Effector memory CD4-positive, alpha-beta T cell (primary cell): ENCODE data around the gene SLC18B1.
"Not testable (repeated sequence)": the region's sequence is repeated elsewhere in the genome, so short reads cannot be mapped to it uniquely, and the experiment has no call there.

ENCODE experiments used
- DNase-seq, 3 donors: peaks; one replicate each; pipeline ENCODE4 v3.0.0-alpha.2; 2020
- H3K27ac ChIP-seq: 2 replicates; pipeline ENCODE4 v1.7.0; 2013; ENCODE audit warnings: mild to moderate bottlenecking, low read length, moderate library complexity; ENCODE audit not compliant: insufficient read depth, poor library complexity, severe bottlenecking
- H3K27me3 ChIP-seq: replicated peaks from 2 replicates; pipeline ENCODE4 v1.7.0; 2013; ENCODE audit warnings: mild to moderate bottlenecking, low read length; ENCODE audit not compliant: insufficient read depth, control insufficient read depth, poor library complexity, severe bottlenecking
- H3K36me3 ChIP-seq: 2 replicates; pipeline ENCODE4 v1.7.0; 2013; ENCODE audit warnings: mild to moderate bottlenecking, low read length, moderate library complexity; ENCODE audit not compliant: control insufficient read depth, insufficient read depth
- H3K4me1 ChIP-seq: 2 replicates; pipeline ENCODE4 v1.7.0; 2013; ENCODE audit warnings: low read length, mild to moderate bottlenecking; ENCODE audit not compliant: control insufficient read depth, insufficient read depth, poor library complexity, severe bottlenecking
- H3K4me3 ChIP-seq: 2 replicates; pipeline ENCODE4 v1.7.0; 2013; ENCODE audit warnings: low read length, low read depth, mild to moderate bottlenecking; ENCODE audit not compliant: insufficient read depth, poor library complexity, severe bottlenecking
- H3K9me3 ChIP-seq: 2 replicates; pipeline ENCODE4 v1.7.0; 2013; ENCODE audit warnings: mild to moderate bottlenecking, low read length, moderate library complexity; ENCODE audit not compliant: control insufficient read depth

Gene SLC18B1

GRCh38 chr6:132800656-132801055, 2.2 kb upstream of the SLC18B1 start:
- H3K9me3 ChIP-seq, result no peaks in the 10 kb centered on the region
- H3K27me3 ChIP-seq, result no peaks in the 10 kb centered on the region
- H3K27ac ChIP-seq, result no peak overlapping the region
- H3K4me1 ChIP-seq, result no peaks in the 10 kb centered on the region
- H3K4me3 ChIP-seq, result no peak overlapping the region
- H3K36me3 ChIP-seq, result no peaks in the 10 kb centered on the region
- DNase-seq, result no peak

GRCh38 chr6:132798869-132799538, 567 bp upstream of the SLC18B1 start:
- Histone ChIP-seq H3K4me1 (no peaks in the 10 kb centered on the region), H3K27ac (peak overlapping the region; percentile 60), H3K9me3 (no peaks in the 10 kb centered on the region), H3K27me3 (no peaks in the 10 kb centered on the region), H3K36me3 (peaks cover 7% of the 10 kb centered on the region), H3K4me3 (no peak overlapping the region)
- peak; percentile 40 to 59 (median 55) for DNase-seq

GRCh38 chr6:132795461-132795860, 3.0 kb downstream of the SLC18B1 start:
- no peaks in the 10 kb centered on the region for H3K27me3 ChIP-seq
- no peak overlapping the region for H3K4me3 ChIP-seq
- peaks cover 9% of the 10 kb centered on the region for H3K36me3 ChIP-seq
- no peak overlapping the region for H3K27ac ChIP-seq
- DNase-seq, result no peak
- H3K4me1 ChIP-seq, result no peaks in the 10 kb centered on the region
- no peaks in the 10 kb centered on the region for H3K9me3 ChIP-seq

GRCh38 chr6:132792510-132792909, 5.9 kb downstream of the SLC18B1 start:
- no peaks in the 10 kb centered on the region for H3K4me1 ChIP-seq
- peaks cover 21% of the 10 kb centered on the region for H3K36me3 ChIP-seq

GRCh38 chr6:132790450-132790849, 8.0 kb downstream of the SLC18B1 start:
- DNase-seq, result no peak
- Histone ChIP-seq H3K27me3 (no peaks in the 10 kb centered on the region), H3K36me3 (peaks cover 21% of the 10 kb centered on the region), H3K9me3 (no peaks in the 10 kb centered on the region), H3K27ac (no peak overlapping the region), H3K4me3 (no peak overlapping the region), H3K4me1 (no peaks in the 10 kb centered on the region)

More at GRCh38 chr6:132792510-132792909, 5.9 kb downstream of the SLC18B1 start:
- Histone ChIP-seq H3K27ac (no peak overlapping the region), H3K4me3 (no peak overlapping the region), H3K9me3 (no peaks in the 10 kb centered on the region), H3K27me3 (no peaks in the 10 kb centered on the region)
- DNase-seq, result no peak

GRCh38 chr6:132789396-132789776, 9.1 kb downstream of the SLC18B1 start:
- Histone ChIP-seq H3K9me3 (no peaks in the 10 kb centered on the region), H3K27me3 (no peaks in the 10 kb centered on the region), H3K36me3 (peaks cover 15% of the 10 kb centered on the region), H3K27ac (no peak overlapping the region), H3K4me3 (no peak overlapping the region), H3K4me1 (no peaks in the 10 kb centered on the region)
- no peak for DNase-seq

GRCh38 chr6:132788658-132789395, 9.6 kb downstream of the SLC18B1 start:
- no peaks in the 10 kb centered on the region for H3K4me1 ChIP-seq
- no peaks in the 10 kb centered on the region for H3K27me3 ChIP-seq
- no peak overlapping the region for H3K4me3 ChIP-seq
- peaks cover 16% of the 10 kb centered on the region for H3K36me3 ChIP-seq
- no peak overlapping the region for H3K27ac ChIP-seq
- no peaks in the 10 kb centered on the region for H3K9me3 ChIP-seq
- no peak for DNase-seq

- Histone ChIP-seq H3K36me3 (peaks cover 23% of the 10 kb centered on the region), H3K27me3 (no peaks in the 10 kb centered on the region), H3K9me3 (no peaks in the 10 kb centered on the region), H3K4me1 (no peaks in the 10 kb centered on the region), H3K27ac (no peak overlapping the region), H3K4me3 (no peak overlapping the region)
- DNase-seq, result no peak
These were observed 12.5 kb downstream of the SLC18B1 start for GRCh38 chr6:132785936-132786335.

GRCh38 chr6:132780770-132781371, 17.6 kb downstream of the SLC18B1 start:
- no peak for DNase-seq
- peaks cover 26% of the 10 kb centered on the region for H3K36me3 ChIP-seq
- H3K27ac ChIP-seq, result no peak overlapping the region
- no peaks in the 10 kb centered on the region for H3K4me1 ChIP-seq
- H3K4me3 ChIP-seq, result no peak overlapping the region
- no peaks in the 10 kb centered on the region for H3K9me3 ChIP-seq
- no peaks in the 10 kb centered on the region for H3K27me3 ChIP-seq

- H3K4me3 ChIP-seq, H3K4me1 ChIP-seq, H3K9me3 ChIP-seq, DNase-seq, H3K27me3 ChIP-seq, H3K27ac ChIP-seq: not testable (repeated sequence)
- peaks cover 24% of the 10 kb centered on the region for H3K36me3 ChIP-seq
These were observed 20.6 kb downstream of the SLC18B1 start for GRCh38 chr6:132777881-132778280.
